ENCODE data around the gene HIPK2.
"Not testable (repeated sequence)": the region's sequence is repeated elsewhere in the genome, so short reads cannot be mapped to it uniquely, and the experiment has no call there.

Gene HIPK2

GRCh38 chr7:139560678-139561077 lies 217.1 kb downstream of the HIPK2 start:
- DNase-seq (ENCODE audit: insufficient read length) (no peak), FAIRE-seq (no peak)
- TF ChIP-seq TAF1 (IDR thresholded peaks at IDR 0.05; ENCODE audit: borderline replicate concordance, low read depth, low read length) (no peak), POLR2AphosphoS5 (IDR thresholded peaks at IDR 0.05; ENCODE audit: low read depth, low read length) (no peak), POLR2A (IDR thresholded peaks at IDR 0.05; ENCODE audit: low read depth, low read length) (no peak)

DNA sequence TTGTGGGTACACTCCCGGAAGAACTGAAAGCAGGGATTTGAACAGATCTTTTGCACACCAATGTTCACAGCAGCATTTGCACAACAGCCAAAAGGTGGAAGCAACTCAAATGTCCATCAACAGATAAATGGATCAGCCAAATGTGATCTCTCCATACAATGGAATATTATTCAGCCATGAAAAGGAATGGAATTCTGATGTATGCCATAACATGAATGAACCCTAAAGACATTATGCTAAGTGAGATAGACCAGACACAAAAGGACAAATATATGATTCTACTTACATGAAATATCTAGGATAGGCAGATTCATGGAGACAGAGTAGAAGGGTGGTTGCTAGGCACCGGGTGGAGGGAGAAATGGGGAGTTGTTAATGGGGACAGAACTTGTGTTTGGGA lies 217.6 kb downstream of the HIPK2 start:
- no peak for FAIRE-seq
- TF ChIP-seq POLR2A (IDR thresholded peaks at IDR 0.05; ENCODE audit: low read depth, low read length) (no peak), POLR2AphosphoS5 (IDR thresholded peaks at IDR 0.05; ENCODE audit: low read depth, low read length) (no peak)
- no peak for DNase-seq (ENCODE audit: insufficient read length)

- DNase-seq (ENCODE audit: insufficient read length) = no peak
- no peak for FAIRE-seq
- TF ChIP-seq POLR2AphosphoS5 (IDR thresholded peaks at IDR 0.05; ENCODE audit: low read depth, low read length) (no peak), TAF1 (IDR thresholded peaks at IDR 0.05; ENCODE audit: borderline replicate concordance, low read depth, low read length) (no peak), POLR2A (IDR thresholded peaks at IDR 0.05; ENCODE audit: low read depth, low read length) (no peak)
Measured at GRCh38 chr7:139559364-139560105, 218.3 kb downstream of the HIPK2 start.

- DNase-seq (ENCODE audit: insufficient read length) (no peak), FAIRE-seq (no peak)
Measured at GRCh38 chr7:139557857-139558581, 219.8 kb downstream of the HIPK2 start.

DNA sequence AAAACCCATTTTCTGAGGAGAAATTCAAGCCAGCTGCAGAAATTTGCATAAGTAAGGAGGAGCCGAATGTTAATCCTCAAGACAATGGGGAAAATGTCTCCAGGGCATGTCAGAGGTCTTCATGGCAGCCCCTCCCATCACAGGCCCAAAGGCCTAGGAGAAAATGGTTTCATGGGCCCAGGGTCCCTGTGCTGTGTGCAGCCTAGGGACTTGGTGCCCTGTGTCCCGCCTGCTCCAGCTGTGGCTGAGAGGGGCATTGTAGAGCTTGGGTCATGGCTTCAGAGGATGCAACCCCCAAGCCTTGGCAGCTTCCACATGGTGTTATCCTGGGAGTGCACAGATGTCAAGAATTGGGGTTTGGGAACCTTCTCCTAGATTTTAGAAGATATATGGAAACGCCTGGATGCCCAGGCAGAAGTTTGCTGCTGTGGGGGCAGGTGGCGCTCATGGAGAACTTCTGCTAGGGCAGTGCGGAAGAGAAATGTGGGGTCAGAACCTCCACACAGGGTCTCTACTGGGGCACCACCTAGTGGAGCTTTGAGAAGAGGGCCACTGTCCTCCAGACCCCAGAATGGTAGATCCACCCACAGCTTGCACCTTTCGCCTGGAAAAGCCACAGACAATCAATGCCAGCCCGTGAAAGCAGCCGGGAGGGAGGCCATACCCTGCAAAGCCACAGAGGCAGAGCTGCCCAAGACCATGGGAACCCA lies 223.7 kb downstream of the HIPK2 start:
- not testable (repeated sequence) for DNase-seq (ENCODE audit: insufficient read length); FAIRE-seq

More at GRCh38 chr7:139557857-139558581, 219.8 kb downstream of the HIPK2 start:
- TF ChIP-seq POLR2A (IDR thresholded peaks at IDR 0.05; ENCODE audit: low read depth, low read length) (no peak), TAF1 (IDR thresholded peaks at IDR 0.05; ENCODE audit: borderline replicate concordance, low read depth, low read length) (no peak), POLR2AphosphoS5 (IDR thresholded peaks at IDR 0.05; ENCODE audit: low read depth, low read length) (no peak)

DNA sequence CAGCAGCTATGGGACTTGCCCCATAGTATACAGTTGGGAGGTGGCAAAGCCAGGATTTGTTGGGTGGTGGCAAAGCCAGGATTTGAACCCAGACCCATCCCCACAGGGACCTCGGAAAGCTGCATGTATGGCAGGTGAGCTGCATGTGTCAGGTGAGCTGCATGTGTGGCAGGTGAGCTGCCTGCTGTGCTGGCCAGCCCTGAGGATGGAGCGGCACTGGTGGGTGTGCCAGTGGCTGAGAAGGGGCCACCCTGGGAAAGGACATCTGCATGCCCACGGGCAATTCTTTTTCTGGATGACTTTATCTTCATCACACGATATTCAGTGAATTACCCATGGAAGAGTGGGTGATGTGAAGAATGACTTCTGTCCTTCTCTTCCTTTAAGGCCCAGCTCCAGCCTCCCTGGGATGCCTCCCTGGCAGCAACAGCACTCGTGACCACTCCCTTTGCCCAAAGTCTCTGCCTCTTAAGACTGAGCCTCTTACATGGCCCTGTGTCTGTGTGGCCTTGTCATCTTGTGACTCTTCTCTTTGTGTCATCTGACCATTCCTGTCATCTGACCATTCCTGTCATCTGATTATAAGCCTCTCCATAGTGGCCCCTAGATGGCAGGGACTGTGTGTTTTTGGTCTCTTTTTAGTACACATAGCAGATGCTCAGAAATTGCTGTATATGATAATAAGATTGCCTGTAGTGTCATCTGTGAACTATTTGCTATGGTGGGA lies 229.3 kb downstream of the HIPK2 start:
- DNase-seq (ENCODE audit: insufficient read length) = no peak
- TF ChIP-seq TAF1 (IDR thresholded peaks at IDR 0.05; ENCODE audit: borderline replicate concordance, low read depth, low read length) (no peak), POLR2A (IDR thresholded peaks at IDR 0.05; ENCODE audit: low read depth, low read length) (no peak), POLR2AphosphoS5 (IDR thresholded peaks at IDR 0.05; ENCODE audit: low read depth, low read length) (no peak)
- FAIRE-seq = no peak

DNA sequence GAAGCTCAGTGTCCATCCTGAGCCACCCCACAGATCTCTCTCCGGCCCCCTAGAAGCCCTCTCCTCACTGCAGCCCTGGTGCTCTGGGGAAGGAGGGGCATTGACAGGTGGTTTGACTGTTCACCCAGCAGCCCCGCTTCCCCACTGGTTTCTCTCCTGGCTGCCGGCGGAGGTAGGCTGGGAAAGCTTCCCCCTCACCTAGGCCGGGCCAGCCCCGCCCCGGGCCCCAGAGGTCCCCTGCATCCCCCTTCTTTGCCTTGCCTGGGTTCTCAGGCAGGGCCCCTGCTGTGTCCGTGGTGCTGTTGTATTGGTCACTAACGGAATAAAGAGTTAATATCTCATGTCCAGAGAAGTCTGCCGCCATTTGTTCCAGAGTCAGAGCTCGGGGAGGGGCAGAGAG lies 233.2 kb downstream of the HIPK2 start:
- no peak for TF ChIP-seq POLR2A (IDR thresholded peaks at IDR 0.05; ENCODE audit: low read depth, low read length)
- TF ChIP-seq POLR2AphosphoS5 (IDR thresholded peaks at IDR 0.05; ENCODE audit: low read depth, low read length) = no peak
- no peak for TF ChIP-seq TAF1 (IDR thresholded peaks at IDR 0.05; ENCODE audit: borderline replicate concordance, low read depth, low read length)
- no peak for FAIRE-seq
- no peak for DNase-seq (ENCODE audit: insufficient read length)

GRCh38 chr7:139543801-139544603 lies 233.8 kb downstream of the HIPK2 start:
- TF ChIP-seq POLR2AphosphoS5 (IDR thresholded peaks at IDR 0.05; ENCODE audit: low read depth, low read length) (no peak), POLR2A (IDR thresholded peaks at IDR 0.05; ENCODE audit: low read depth, low read length) (no peak), TAF1 (IDR thresholded peaks at IDR 0.05; ENCODE audit: borderline replicate concordance, low read depth, low read length) (no peak)

DNA sequence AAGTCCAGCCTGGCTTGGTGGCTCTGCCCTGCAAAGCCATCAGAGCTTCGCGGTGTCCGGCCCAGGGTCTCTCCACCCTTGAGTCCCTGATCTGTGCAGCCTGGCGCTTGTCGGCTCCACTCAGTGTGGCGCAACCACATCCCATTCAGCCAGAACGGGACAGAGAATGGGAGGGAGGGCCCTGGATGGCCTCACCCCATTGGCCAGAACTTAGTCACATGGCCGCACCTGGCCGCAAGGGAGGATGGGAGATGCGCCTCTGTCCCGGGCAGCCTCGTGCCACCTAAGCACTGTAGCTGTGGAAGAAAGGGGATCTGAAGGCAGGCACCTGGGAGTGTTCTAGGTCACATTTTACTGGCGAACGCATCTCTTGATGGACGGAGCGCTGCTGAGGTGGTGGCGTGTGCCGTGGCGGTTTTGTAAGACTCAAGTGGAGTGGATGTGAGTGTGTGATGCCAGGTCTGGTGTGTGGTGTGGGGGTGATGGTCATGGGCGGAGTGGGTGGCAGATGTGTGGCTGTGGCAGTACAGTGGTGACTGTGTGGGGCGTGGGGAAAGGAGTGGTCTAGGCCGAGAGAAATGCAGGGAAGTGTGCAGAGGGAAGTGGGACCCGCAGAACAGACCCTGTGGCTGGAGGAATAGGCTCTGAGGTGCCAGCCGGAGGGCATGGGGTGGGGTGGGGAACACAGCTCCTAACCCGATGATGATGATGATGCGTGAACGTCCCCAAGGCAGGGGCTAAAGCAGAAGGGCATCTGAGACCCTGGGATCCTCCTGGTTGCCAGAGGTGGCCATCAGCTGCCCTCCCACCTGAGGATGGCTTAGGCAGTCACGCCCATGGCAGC lies 235.3 kb downstream of the HIPK2 start:
- no peak for FAIRE-seq
- TF ChIP-seq POLR2AphosphoS5 (IDR thresholded peaks at IDR 0.05; ENCODE audit: low read depth, low read length) (no peak), POLR2A (IDR thresholded peaks at IDR 0.05; ENCODE audit: low read depth, low read length) (no peak), TAF1 (IDR thresholded peaks at IDR 0.05; ENCODE audit: borderline replicate concordance, low read depth, low read length) (no peak)
- no peak for DNase-seq (ENCODE audit: insufficient read length)

More at GRCh38 chr7:139543801-139544603, 233.8 kb downstream of the HIPK2 start:
- FAIRE-seq (no peak), DNase-seq (ENCODE audit: insufficient read length) (no peak)
